Kasumi-1 (cell line): Measurements from ENCODE around the gene MARCHF9.
A peak's percentile ranks its signal among the peaks of the same experiment; 100 is the strongest.

ENCODE experiments used
- DNase-seq, 2 experiments: peaks; one replicate each; lab custom pipeline; 2025; lab: John Stamatoyannopoulos, UW

The MARCHF9 gene

GRCh38 chr12:57796996-57797395 is 42.1 kb downstream of the MARCHF9 start:
- no peak for DNase-seq

GRCh38 chr12:57797933-57798332 is 43.0 kb downstream of the MARCHF9 start:
- peak; percentile 64 to 66 for DNase-seq

GRCh38 chr12:57800965-57801364 is 46.1 kb downstream of the MARCHF9 start:
- DNase-seq: no peak

GRCh38 chr12:57802607-57803006 is 47.7 kb downstream of the MARCHF9 start:
- no peak for DNase-seq

GRCh38 chr12:57803319-57803893 is 48.5 kb downstream of the MARCHF9 start:
- DNase-seq: peak; percentile 57 to 62

- DNase-seq: no peak
Measured at GRCh38 chr12:57806677-57807076, 51.8 kb downstream of the MARCHF9 start.

- DNase-seq: no peak
Measured at GRCh38 chr12:57807285-57807684, 52.4 kb downstream of the MARCHF9 start.

GRCh38 chr12:57808351-57808750 is 53.4 kb downstream of the MARCHF9 start:
- DNase-seq: no peak

- no peak for DNase-seq
Measured at GRCh38 chr12:57809425-57809824, 54.5 kb downstream of the MARCHF9 start.
